ENCODE measurements around the gene OR1F1. TPM values are rescaled to one million over a fixed set of nuclear protein-coding genes. Genes with fewer than 3 reads are reported as not detected.
"Not testable (repeated sequence)": the region's sequence is repeated elsewhere in the genome, so short reads cannot be mapped to it uniquely, and the experiment has no call there.

Gene OR1F1
- total RNA-seq, 1 experiment from 2014 or later = not detected

GRCh38 chr16:3175157-3176093 lies 12.6 kb upstream of the OR1F1 start:
- Histone ChIP-seq H3K36me3 (replicated peaks; ENCODE audit: control insufficient read depth, insufficient read depth, low read length) (no peaks in the 10 kb centered on the region), H3K4me3 (ENCODE audit: insufficient read depth, low read depth, low read length) (peak overlapping the region; percentile 53), H3K27me3 (ENCODE audit: control insufficient read depth, insufficient read depth, low read length) (peaks cover 28% of the 10 kb centered on the region)
- DNase-seq = peak; percentile 82

GRCh38 chr16:3179651-3180050 lies 8.4 kb upstream of the OR1F1 start:
- no peak overlapping the region for H3K4me3 ChIP-seq (ENCODE audit: insufficient read depth, low read depth, low read length)
- DNase-seq = no peak
- H3K36me3 ChIP-seq (replicated peaks; ENCODE audit: control insufficient read depth, insufficient read depth, low read length) = no peaks in the 10 kb centered on the region
- H3K27me3 ChIP-seq (ENCODE audit: control insufficient read depth, insufficient read depth, low read length) = peaks cover 44% of the 10 kb centered on the region

- Histone ChIP-seq H3K36me3 (replicated peaks; ENCODE audit: control insufficient read depth, insufficient read depth, low read length) (no peaks in the 10 kb centered on the region), H3K27me3 (ENCODE audit: control insufficient read depth, insufficient read depth, low read length) (peaks cover 38% of the 10 kb centered on the region), H3K4me3 (ENCODE audit: insufficient read depth, low read depth, low read length) (peak overlapping the region; percentile 49)
- peak; percentile 57 for DNase-seq
Observed at GRCh38 chr16:3180445-3180878, 7.5 kb upstream of the OR1F1 start.

- DNase-seq; H3K4me3 ChIP-seq (ENCODE audit: insufficient read depth, low read depth, low read length); H3K36me3 ChIP-seq (replicated peaks; ENCODE audit: control insufficient read depth, insufficient read depth, low read length): not testable (repeated sequence)
- peaks cover 34% of the 10 kb centered on the region for H3K27me3 ChIP-seq (ENCODE audit: control insufficient read depth, insufficient read depth, low read length)
Observed at GRCh38 chr16:3182293-3182607, 5.8 kb upstream of the OR1F1 start.

- Histone ChIP-seq H3K36me3 (replicated peaks; ENCODE audit: control insufficient read depth, insufficient read depth, low read length) (no peaks in the 10 kb centered on the region), H3K27me3 (ENCODE audit: control insufficient read depth, insufficient read depth, low read length) (peaks cover 34% of the 10 kb centered on the region), H3K4me3 (ENCODE audit: insufficient read depth, low read depth, low read length) (peak overlapping the region; percentile 83)
- DNase-seq = peak; percentile 85
Observed at GRCh38 chr16:3182608-3183444, 5.2 kb upstream of the OR1F1 start.

- Histone ChIP-seq H3K4me3 (ENCODE audit: insufficient read depth, low read depth, low read length) (peak overlapping the region; percentile 83), H3K27me3 (ENCODE audit: control insufficient read depth, insufficient read depth, low read length) (peaks cover 35% of the 10 kb centered on the region), H3K36me3 (replicated peaks; ENCODE audit: control insufficient read depth, insufficient read depth, low read length) (no peaks in the 10 kb centered on the region)
- DNase-seq = peak; percentile 72
Observed at GRCh38 chr16:3183445-3184139, 4.4 kb upstream of the OR1F1 start.

GRCh38 chr16:3186946-3187690 lies 886 bp upstream of the OR1F1 start:
- H3K27me3 ChIP-seq (ENCODE audit: control insufficient read depth, insufficient read depth, low read length) = peaks cover 32% of the 10 kb centered on the region
- no peaks in the 10 kb centered on the region for H3K36me3 ChIP-seq (replicated peaks; ENCODE audit: control insufficient read depth, insufficient read depth, low read length)
- H3K4me3 ChIP-seq (ENCODE audit: insufficient read depth, low read depth, low read length) = no peak overlapping the region; the same call in 1 of the 2 replicates
- no peak for DNase-seq

- Histone ChIP-seq H3K4me3 (ENCODE audit: insufficient read depth, low read depth, low read length) (peak overlapping the region; percentile 85), H3K27me3 (ENCODE audit: control insufficient read depth, insufficient read depth, low read length) (peaks cover 22% of the 10 kb centered on the region), H3K36me3 (replicated peaks; ENCODE audit: control insufficient read depth, insufficient read depth, low read length) (no peaks in the 10 kb centered on the region)
- DNase-seq = no peak
Observed at GRCh38 chr16:3188675-3188924, 596 bp downstream of the OR1F1 start.

GRCh38 chr16:3188925-3189825 lies 1.2 kb downstream of the OR1F1 start:
- H3K36me3 ChIP-seq (replicated peaks; ENCODE audit: control insufficient read depth, insufficient read depth, low read length) = no peaks in the 10 kb centered on the region
- H3K27me3 ChIP-seq (ENCODE audit: control insufficient read depth, insufficient read depth, low read length) = peaks cover 19% of the 10 kb centered on the region
- peak; percentile 86 for DNase-seq
- H3K4me3 ChIP-seq (ENCODE audit: insufficient read depth, low read depth, low read length) = peak overlapping the region; percentile 85

GRCh38 chr16:3189869-3190268 lies 1.9 kb downstream of the OR1F1 start:
- peaks cover 19% of the 10 kb centered on the region for H3K27me3 ChIP-seq (ENCODE audit: control insufficient read depth, insufficient read depth, low read length)
- H3K36me3 ChIP-seq (replicated peaks; ENCODE audit: control insufficient read depth, insufficient read depth, low read length) = no peaks in the 10 kb centered on the region
- no peak for DNase-seq
- peak overlapping the region; percentile 85 for H3K4me3 ChIP-seq (ENCODE audit: insufficient read depth, low read depth, low read length)

GRCh38 chr16:3190949-3191353 lies 2.9 kb downstream of the OR1F1 start:
- Histone ChIP-seq H3K36me3 (replicated peaks; ENCODE audit: control insufficient read depth, insufficient read depth, low read length) (no peaks in the 10 kb centered on the region), H3K4me3 (ENCODE audit: insufficient read depth, low read depth, low read length) (peak overlapping the region; percentile 70), H3K27me3 (ENCODE audit: control insufficient read depth, insufficient read depth, low read length) (peaks cover 19% of the 10 kb centered on the region)
- no peak for DNase-seq

GRCh38 chr16:3192476-3193019 lies 4.5 kb downstream of the OR1F1 start:
- DNase-seq = peak; percentile 67
- H3K36me3 ChIP-seq (replicated peaks; ENCODE audit: control insufficient read depth, insufficient read depth, low read length) = no peaks in the 10 kb centered on the region
- H3K27me3 ChIP-seq (ENCODE audit: control insufficient read depth, insufficient read depth, low read length) = peaks cover 19% of the 10 kb centered on the region
- no peak overlapping the region for H3K4me3 ChIP-seq (ENCODE audit: insufficient read depth, low read depth, low read length)
